Skeletal muscle cell (primary cell): ENCODE results near the gene ADGRL2.
"Not testable (repeated sequence)": the region's sequence is repeated elsewhere in the genome, so short reads cannot be mapped to it uniquely, and the experiment has no call there.

Experiments used
- DNase-seq: peaks from one replicate; pipeline ENCODE4 v3.0.0-alpha.2; 2010; ENCODE audit warnings: low read depth
- H3K4me3 ChIP-seq: 2 replicates; pipeline ENCODE4 v1.5.1; 2011; ENCODE audit warnings: low read depth, mild to moderate bottlenecking, control low read depth, low read length, moderate library complexity

ADGRL2 gene

GRCh38 chr1:81840805-81841204 lies 40.1 kb downstream of the ADGRL2 start:
- H3K4me3 ChIP-seq = no peak overlapping the region
- DNase-seq = no peak

- no peak for DNase-seq
- no peak overlapping the region for H3K4me3 ChIP-seq
These were observed 41.1 kb downstream of the ADGRL2 start for GRCh38 chr1:81841795-81842194.

GRCh38 chr1:81844477-81844876 lies 43.7 kb downstream of the ADGRL2 start:
- no peak for DNase-seq
- H3K4me3 ChIP-seq = no peak overlapping the region

- no peak overlapping the region for H3K4me3 ChIP-seq
- no peak for DNase-seq
These were observed 45.9 kb downstream of the ADGRL2 start for GRCh38 chr1:81846630-81847029.

GRCh38 chr1:81847063-81847462 lies 46.3 kb downstream of the ADGRL2 start:
- DNase-seq = no peak
- H3K4me3 ChIP-seq = no peak overlapping the region

GRCh38 chr1:81848880-81849682 lies 48.3 kb downstream of the ADGRL2 start:
- no peak overlapping the region for H3K4me3 ChIP-seq
- DNase-seq = no peak

GRCh38 chr1:81850031-81850430 lies 49.3 kb downstream of the ADGRL2 start:
- no peak overlapping the region for H3K4me3 ChIP-seq
- DNase-seq = no peak

- no peak for DNase-seq
- H3K4me3 ChIP-seq = no peak overlapping the region
These were observed 49.8 kb downstream of the ADGRL2 start for GRCh38 chr1:81850495-81850894.

GRCh38 chr1:81851217-81851616 lies 50.5 kb downstream of the ADGRL2 start:
- H3K4me3 ChIP-seq = no peak overlapping the region
- DNase-seq = no peak

- H3K4me3 ChIP-seq = no peak overlapping the region
- no peak for DNase-seq
These were observed 52.2 kb downstream of the ADGRL2 start for GRCh38 chr1:81852961-81853360.

- no peak for DNase-seq
- H3K4me3 ChIP-seq = no peak overlapping the region
These were observed 66.5 kb downstream of the ADGRL2 start for GRCh38 chr1:81867235-81867634.

- DNase-seq = no peak
- no peak overlapping the region for H3K4me3 ChIP-seq
These were observed 68.6 kb downstream of the ADGRL2 start for GRCh38 chr1:81869307-81869706.

- not testable (repeated sequence) for H3K4me3 ChIP-seq, DNase-seq
These were observed 70.4 kb downstream of the ADGRL2 start for GRCh38 chr1:81871091-81871490.

GRCh38 chr1:81873946-81874345 lies 73.2 kb downstream of the ADGRL2 start:
- no peak for DNase-seq

GRCh38 chr1:81874461-81874860 lies 73.7 kb downstream of the ADGRL2 start:
- H3K4me3 ChIP-seq = no peak overlapping the region
- no peak for DNase-seq

More at GRCh38 chr1:81873946-81874345, 73.2 kb downstream of the ADGRL2 start:
- no peak overlapping the region for H3K4me3 ChIP-seq

- no peak for DNase-seq
- H3K4me3 ChIP-seq = no peak overlapping the region
These were observed 74.2 kb downstream of the ADGRL2 start for GRCh38 chr1:81874940-81875339.

- DNase-seq = peak; percentile 44
- H3K4me3 ChIP-seq = no peak overlapping the region
These were observed 76.4 kb downstream of the ADGRL2 start for GRCh38 chr1:81876901-81877733.

GRCh38 chr1:81877940-81878339 lies 77.2 kb downstream of the ADGRL2 start:
- H3K4me3 ChIP-seq = no peak overlapping the region
- DNase-seq = no peak

GRCh38 chr1:81878538-81878937 lies 77.8 kb downstream of the ADGRL2 start:
- H3K4me3 ChIP-seq = no peak overlapping the region
- no peak for DNase-seq

- DNase-seq = no peak
- no peak overlapping the region for H3K4me3 ChIP-seq
These were observed 80.0 kb downstream of the ADGRL2 start for GRCh38 chr1:81880781-81881180.

- no peak for DNase-seq
- H3K4me3 ChIP-seq = no peak overlapping the region
These were observed 84.6 kb downstream of the ADGRL2 start for GRCh38 chr1:81885291-81885690.
